ENCODE data around the gene SLC7A9. TPM values are rescaled to one million over a fixed set of nuclear protein-coding genes. Genes with fewer than 3 reads are reported as not detected.
"Not testable (repeated sequence)": the region's sequence is repeated elsewhere in the genome, so short reads cannot be mapped to it uniquely, and the experiment has no call there.

The SLC7A9 gene
- total RNA-seq, 2 donors from 2014 or later: 0.28 TPM; not detected in 1

DNA sequence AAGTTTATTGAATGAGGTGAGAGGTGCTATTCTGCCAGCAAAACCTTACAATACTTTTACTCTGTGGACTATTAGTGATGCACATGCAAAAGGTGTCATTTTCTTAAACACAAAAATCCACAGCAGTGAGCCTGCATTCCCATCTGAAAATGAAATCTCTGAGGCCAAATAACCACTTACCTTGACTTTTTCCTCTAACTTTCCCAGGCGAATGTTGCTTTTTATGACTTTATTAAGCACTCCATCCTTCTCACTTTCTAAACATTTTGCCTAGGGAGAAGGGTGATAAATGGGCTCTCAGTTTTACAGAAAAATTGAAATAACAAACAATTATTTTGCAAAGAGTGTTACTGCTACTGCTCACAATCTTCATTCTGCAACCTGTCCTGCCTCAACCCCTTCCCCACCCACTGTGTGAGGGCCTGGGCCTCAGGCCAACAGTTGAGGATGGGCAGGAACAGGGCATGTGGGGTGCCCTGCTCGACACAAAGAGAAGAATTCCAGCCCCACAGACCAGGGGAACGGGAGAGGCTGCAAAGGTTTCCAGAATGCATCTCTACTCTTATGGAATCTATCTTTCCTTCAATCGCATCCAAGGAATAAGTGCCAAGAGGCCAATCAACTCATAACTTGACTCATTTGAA lies 18.1 kb upstream of the SLC7A9 start:
- 82% methylated on average over 4 of the region's 4 CpGs for WGBS
- intact Hi-C loops (cut with DNase I): no loop called here

DNA sequence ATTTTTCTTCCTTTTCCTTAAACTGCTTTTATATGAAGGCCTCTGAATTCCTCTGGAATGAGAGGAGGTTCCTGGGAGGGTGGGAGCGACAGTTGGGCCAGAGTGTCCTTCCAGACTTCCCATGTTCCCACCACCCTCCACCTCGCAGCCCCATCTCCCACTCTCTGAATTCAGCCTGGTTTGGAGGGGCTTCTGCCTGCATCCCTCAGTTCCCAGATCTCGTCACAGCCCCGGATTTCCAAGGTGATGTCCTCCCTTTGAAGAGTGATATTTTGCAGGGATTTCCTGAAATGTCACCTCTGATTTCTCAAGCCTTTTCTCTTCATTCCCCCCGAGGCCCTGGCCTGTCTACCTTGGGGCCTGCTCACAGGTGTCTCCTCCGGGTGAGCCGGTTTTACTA lies 16.7 kb upstream of the SLC7A9 start:
- no peaks in the 10 kb centered on the region for H3K36me3 ChIP-seq
- TF ChIP-seq POLR2AphosphoS5 (IDR thresholded peaks at IDR 0.05): no peak
- TF ChIP-seq, protein P1, sequence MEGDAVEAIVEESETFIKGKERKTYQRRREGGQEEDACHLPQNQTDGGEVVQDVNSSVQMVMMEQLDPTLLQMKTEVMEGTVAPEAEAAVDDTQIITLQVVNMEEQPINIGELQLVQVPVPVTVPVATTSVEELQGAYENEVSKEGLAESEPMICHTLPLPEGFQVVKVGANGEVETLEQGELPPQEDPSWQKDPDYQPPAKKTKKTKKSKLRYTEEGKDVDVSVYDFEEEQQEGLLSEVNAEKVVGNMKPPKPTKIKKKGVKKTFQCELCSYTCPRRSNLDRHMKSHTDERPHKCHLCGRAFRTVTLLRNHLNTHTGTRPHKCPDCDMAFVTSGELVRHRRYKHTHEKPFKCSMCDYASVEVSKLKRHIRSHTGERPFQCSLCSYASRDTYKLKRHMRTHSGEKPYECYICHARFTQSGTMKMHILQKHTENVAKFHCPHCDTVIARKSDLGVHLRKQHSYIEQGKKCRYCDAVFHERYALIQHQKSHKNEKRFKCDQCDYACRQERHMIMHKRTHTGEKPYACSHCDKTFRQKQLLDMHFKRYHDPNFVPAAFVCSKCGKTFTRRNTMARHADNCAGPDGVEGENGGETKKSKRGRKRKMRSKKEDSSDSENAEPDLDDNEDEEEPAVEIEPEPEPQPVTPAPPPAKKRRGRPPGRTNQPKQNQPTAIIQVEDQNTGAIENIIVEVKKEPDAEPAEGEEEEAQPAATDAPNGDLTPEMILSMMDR (IDR thresholded peaks at IDR 0.05): no peak
- TF ChIP-seq POLR2A (IDR thresholded peaks at IDR 0.05): no peak
- no peak overlapping the region for H3K4me3 ChIP-seq
- no peak for DNase-seq (ENCODE audit: low spot score)
- intact Hi-C loops (cut with DNase I): no loop called here
- WGBS: 79% methylated on average over 7 of the region's 7 CpGs
- H3K27me3 ChIP-seq (replicated peaks; ENCODE audit: insufficient read depth): no peaks in the 10 kb centered on the region
- no peaks in the 10 kb centered on the region for H3K9me3 ChIP-seq
- no peaks in the 10 kb centered on the region for H3K4me1 ChIP-seq (replicated peaks)
- H3K27ac ChIP-seq: no peak overlapping the region

More for the DNA sequence above, 18.1 kb upstream of the SLC7A9 start:
- Histone ChIP-seq H3K4me3 (no peak overlapping the region), H3K4me1 (replicated peaks) (no peaks in the 10 kb centered on the region), H3K36me3 (no peaks in the 10 kb centered on the region), H3K27ac (no peak overlapping the region), H3K27me3 (replicated peaks; ENCODE audit: insufficient read depth) (no peaks in the 10 kb centered on the region), H3K9me3 (no peaks in the 10 kb centered on the region)
- TF ChIP-seq, protein P1 (IDR thresholded peaks at IDR 0.05): no peak
- TF ChIP-seq POLR2A (IDR thresholded peaks at IDR 0.05): no peak
- TF ChIP-seq POLR2AphosphoS5 (IDR thresholded peaks at IDR 0.05): no peak
- no peak for DNase-seq (ENCODE audit: low spot score)

DNA sequence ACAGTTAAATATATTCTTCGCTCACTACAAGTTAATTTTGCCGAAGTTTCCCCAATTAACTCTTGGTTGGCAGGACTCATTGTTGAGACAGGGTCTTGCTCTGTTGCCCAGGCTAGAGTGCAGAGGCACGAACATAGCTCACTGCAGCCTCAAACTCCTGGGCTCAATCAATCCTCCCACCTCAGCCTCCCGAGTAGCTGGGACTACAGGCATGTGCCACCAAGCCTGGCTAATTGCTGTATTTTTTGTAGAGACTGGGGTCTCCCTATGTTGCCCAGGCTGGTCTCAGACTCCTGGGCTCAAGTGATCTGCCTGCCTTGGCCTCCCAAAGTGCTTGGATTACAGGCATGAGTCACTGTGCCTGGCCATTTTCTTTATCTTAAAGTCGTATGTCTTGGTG lies 15.7 kb upstream of the SLC7A9 start:
- not testable (repeated sequence) for H3K36me3 ChIP-seq
- 90% methylated on average over 5 of the region's 5 CpGs for WGBS

DNA sequence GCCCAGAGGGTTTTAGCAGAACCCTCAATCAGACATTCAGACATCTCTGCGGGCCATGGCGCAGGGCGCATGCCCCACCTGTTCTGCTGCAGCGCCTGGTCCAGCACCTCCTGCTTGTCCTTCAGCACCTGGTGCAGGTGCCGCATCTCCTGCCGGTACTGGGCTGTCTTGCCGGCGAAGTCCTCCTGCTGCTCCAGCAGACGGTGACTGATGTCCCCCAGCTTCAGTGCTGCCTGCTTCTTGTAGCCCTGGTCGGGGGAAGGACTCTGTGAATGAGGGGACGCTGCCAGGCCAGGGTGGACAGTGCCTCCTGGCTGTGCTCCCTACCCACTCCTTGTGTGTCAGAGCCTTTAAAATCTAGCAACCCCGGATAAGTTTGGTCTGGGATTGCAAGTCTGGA lies 12.2 kb upstream of the SLC7A9 start:
- no peak overlapping the region for H3K27ac ChIP-seq
- intact Hi-C loops (cut with DNase I): no loop called here
- H3K4me1 ChIP-seq (replicated peaks): no peaks in the 10 kb centered on the region
- DNase-seq (ENCODE audit: low spot score): no peak
- no peak overlapping the region for H3K4me3 ChIP-seq
- H3K36me3 ChIP-seq: no peaks in the 10 kb centered on the region
- TF ChIP-seq POLR2AphosphoS5 (IDR thresholded peaks at IDR 0.05): no peak
- TF ChIP-seq, protein P1 (IDR thresholded peaks at IDR 0.05): no peak
- no peak for TF ChIP-seq POLR2A (IDR thresholded peaks at IDR 0.05)
- no peaks in the 10 kb centered on the region for H3K9me3 ChIP-seq
- H3K27me3 ChIP-seq (replicated peaks; ENCODE audit: insufficient read depth): no peaks in the 10 kb centered on the region
- 81% methylated on average over 12 of the region's 12 CpGs for WGBS

More for the DNA sequence above, 15.7 kb upstream of the SLC7A9 start:
- DNase-seq (ENCODE audit: low spot score); H3K27me3 ChIP-seq (replicated peaks; ENCODE audit: insufficient read depth); H3K4me1 ChIP-seq (replicated peaks); intact Hi-C loops (cut with DNase I); H3K4me3 ChIP-seq; H3K27ac ChIP-seq; H3K9me3 ChIP-seq: not testable (repeated sequence)

DNA sequence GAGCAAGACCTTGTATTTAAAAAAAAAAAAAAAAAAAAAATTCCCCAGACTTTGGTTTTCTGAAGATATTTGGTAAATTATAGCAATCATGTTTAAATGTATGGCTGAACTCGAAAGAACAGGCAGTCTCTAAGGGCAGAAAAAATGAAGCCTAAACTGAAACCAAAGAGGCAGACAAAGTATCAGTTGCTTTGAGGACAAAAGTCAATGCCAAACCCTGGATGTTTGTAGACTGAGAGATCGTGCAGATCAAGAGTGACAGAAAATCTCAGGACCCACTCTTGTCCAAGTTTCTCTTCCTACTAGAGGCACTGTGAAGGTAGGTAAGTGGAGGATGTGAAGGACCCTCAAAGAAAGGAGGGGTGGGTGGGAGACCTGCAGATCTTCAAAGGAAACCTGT lies 11.1 kb upstream of the SLC7A9 start:
- no peak overlapping the region for H3K27ac ChIP-seq
- H3K27me3 ChIP-seq (replicated peaks; ENCODE audit: insufficient read depth): no peaks in the 10 kb centered on the region
- no peak overlapping the region for H3K4me3 ChIP-seq
- WGBS: 72% methylated on average over 2 of the region's 2 CpGs
- no peaks in the 10 kb centered on the region for H3K4me1 ChIP-seq (replicated peaks)
- H3K36me3 ChIP-seq: no peaks in the 10 kb centered on the region
- intact Hi-C loops (cut with DNase I): no loop called here
- no peaks in the 10 kb centered on the region for H3K9me3 ChIP-seq
- no peak for DNase-seq (ENCODE audit: low spot score)
- TF ChIP-seq POLR2AphosphoS5 (IDR thresholded peaks at IDR 0.05) (no peak), POLR2A (IDR thresholded peaks at IDR 0.05) (no peak)
- TF ChIP-seq, protein P1 (IDR thresholded peaks at IDR 0.05): no peak
